HG03432 (cell line): Measurements from ENCODE around the gene PLXNB2.

ENCODE experiments used
- ATAC-seq: cut with Tn5 transposase; IDR thresholded peaks from one replicate; pipeline ENCODE4 v1.9.1; 2021; ENCODE audit warnings: mild to moderate bottlenecking, moderate library complexity; ENCODE audit not compliant: unreplicated experiment

PLXNB2 gene

GRCh38 chr22:50267591-50268390 is 39.7 kb downstream of the PLXNB2 start:
- no peak for ATAC-seq

DNA sequence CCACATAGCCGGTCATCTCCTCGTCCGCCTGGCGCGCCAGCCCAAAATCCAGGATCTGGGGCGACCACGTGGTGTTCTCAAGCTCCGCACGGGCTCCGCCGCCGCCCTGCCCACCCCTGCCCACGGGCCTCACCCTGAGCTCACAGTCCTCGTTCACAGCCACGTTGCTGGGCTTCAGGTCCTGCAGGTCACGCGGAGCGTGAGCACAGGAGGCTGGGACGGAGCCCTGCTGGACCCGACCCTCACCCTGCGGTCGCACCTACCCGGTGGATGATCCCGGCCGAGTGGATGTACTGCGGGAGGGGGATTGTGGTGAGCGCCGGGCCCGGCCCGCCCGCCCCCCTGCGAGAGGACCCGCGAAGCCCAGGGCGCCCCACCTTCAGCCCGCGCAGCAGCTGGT is 40.5 kb downstream of the PLXNB2 start:
- no peak for ATAC-seq

DNA sequence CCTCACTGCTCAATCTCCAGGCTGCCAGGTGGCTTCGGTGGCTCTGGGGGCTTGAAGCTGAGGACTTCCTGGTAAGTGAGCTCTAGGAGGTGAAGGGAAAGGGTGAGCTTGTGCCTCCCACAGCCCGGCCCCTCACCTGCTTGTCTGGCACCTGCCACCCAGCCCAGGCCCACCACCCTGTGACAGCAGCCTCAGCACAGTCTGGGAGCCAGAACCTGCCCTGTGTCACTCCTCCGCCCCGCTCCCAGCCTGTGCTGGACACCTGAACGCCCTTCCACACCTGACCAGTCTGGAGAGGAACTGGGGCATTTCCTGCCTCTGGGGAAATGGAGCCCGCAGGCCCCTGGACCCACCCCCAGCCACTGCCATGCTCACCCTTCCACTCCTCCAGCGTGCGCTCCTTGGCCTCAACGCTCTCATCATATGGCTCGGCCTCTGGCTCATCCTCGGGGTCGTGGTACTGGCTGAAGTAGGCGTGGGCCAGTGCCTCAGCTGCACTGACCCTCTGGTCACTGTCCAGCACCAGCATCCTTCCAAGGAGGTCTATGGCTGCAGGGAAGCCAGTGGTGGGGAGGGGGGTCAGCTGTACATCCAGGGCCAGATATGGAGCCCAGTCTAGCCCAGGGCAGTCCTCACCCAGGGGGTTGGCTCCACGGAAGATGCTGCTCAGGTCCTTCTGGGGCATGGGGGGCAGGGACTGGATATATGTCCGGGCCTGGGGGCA is 42.3 kb downstream of the PLXNB2 start:
- ATAC-seq = no peak

- no peak for ATAC-seq
Observed at GRCh38 chr22:50264104-50264745, 43.2 kb downstream of the PLXNB2 start.

DNA sequence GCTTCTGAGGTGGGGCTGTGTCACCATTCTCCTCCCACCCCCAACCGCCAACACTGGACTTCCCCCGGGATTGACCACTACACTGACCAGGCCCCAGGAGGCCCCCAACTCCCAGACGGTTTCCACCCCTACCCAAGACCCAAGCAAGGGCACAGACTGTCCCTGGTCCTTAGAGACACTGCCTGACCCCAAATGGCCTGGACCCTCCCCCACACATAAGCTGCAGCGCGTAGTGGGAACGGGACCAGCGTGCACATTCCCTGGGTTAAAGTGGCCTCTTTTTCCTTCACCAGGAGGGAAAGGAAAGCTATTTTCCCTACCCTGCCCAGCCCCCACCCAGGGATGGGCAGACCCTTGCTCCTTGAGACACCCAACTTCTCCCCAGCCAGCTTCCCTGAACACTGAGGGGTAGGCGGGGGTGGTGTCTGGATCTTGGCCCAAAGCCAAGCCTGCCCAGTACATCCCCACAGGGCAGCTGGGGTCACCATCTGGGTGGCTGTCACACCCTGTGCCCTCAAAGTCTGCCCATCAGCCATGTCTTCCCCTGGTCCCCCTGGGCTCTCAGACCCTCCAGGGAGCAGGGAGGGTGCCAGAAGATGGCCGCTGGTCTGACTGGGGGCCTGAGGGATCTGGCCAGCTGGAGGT is 44.4 kb downstream of the PLXNB2 start:
- no peak for ATAC-seq

DNA sequence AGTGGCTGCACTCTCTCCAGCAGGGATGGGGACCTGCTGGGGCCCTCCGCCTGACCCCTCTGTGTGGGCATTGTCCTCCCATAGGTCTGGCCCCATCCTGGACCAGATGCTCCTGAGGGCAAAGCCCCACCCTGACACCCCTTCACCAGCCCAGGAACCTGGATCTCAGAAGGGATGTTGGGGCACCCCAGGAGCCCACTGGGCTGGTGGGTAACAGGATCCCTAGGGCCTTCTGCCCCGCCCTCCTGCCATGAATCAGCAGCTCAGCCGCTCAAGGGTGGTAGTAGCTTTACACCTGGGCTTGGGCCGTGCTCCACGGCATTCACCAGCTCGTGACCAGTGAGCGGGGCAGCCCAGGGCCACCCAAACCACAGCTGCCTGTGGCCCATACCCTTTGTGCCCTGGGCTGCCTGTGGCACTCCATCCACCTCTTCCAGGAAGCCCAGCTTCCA is 45.0 kb downstream of the PLXNB2 start:
- ATAC-seq = no peak

DNA sequence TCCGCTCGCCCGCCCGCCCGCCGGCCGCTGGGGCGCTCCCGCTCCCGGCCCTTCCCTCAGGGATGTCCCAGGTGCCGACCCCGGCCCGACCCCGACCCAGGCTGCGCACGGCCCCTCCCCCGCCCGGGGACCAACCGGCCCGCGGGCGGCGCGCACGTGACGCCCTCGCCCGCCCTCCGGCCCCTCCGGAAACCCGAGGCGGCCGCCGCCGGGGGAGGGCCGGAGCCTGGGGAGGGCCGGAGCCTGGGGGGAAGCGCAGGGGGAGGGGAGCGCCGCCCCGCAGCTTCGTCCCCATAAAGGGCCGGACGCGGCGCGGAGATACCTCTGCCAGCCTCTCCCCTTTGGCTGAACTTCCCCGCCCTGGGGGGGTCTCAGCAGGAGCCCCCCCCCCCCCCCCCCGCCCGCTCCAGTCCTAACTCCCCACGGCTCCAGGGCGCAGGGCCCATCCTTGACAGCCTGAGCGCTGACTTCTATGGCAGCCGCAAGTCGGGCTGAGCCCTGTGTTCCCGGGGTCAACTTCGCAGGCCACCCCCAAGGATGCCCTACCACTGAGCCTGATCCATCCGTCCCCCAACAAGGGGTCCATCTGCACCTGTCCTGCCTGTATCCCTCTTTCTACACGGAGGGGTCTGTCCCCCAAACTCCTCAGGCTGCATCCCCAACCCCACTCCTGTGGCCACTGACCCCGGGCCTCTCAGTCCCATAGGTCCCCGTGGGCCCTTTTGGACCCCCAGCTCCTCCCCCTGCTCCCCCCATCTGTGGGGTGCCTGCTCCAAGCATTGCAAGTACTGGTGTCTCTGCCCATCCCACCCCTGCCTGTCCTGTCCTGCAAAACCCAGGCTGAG is 45.6 kb downstream of the PLXNB2 start, which contains the start of gene MAPK12:
TSS of gene MAPK12 (minus strand) at position 69 of the 845 bp plus-strand sequence. CDS start 174 bp downstream, outside the sequence.
- ATAC-seq = no peak

- no peak for ATAC-seq
Observed at GRCh38 chr22:50260801-50261614, 46.4 kb downstream of the PLXNB2 start.

DNA sequence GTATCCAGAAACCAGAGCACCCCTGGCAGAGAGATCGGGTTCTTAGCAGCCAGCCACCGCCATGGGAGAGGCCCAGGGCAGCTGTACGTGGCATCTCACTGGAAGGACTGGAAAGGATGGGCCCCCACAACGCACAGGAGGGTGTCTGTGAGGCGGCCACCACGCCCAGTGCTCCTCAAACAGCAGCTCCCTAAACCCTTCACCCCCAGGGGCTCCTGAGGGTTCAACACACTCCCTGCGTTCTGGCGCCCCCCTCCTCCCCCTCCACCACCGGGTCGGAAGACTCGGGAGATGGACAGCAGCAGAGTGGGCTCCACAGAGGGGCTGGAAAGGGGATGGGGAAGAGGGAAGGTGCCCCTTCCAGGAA is 47.0 kb downstream of the PLXNB2 start:
- ATAC-seq = no peak

DNA sequence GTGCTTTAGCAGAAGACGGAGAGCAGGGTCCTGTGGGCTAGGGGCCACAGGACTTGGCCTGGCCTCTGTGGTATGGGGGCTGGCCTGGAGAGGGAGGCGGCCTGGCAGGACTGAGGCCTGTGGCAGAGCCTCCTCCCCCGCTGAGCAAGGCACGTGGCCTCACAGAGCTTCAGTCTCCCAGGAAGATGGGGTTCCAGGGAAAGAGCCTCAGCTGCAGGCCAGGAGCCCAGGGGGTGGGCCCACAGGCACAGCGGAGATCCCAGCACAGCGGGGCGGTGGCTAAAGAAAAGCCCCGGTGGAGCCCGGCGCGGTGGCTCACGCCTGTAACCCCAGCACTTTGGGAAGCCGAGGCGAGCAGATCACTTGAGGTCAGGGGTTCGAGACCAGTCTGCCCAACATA is 48.1 kb downstream of the PLXNB2 start:
- ATAC-seq = no peak

DNA sequence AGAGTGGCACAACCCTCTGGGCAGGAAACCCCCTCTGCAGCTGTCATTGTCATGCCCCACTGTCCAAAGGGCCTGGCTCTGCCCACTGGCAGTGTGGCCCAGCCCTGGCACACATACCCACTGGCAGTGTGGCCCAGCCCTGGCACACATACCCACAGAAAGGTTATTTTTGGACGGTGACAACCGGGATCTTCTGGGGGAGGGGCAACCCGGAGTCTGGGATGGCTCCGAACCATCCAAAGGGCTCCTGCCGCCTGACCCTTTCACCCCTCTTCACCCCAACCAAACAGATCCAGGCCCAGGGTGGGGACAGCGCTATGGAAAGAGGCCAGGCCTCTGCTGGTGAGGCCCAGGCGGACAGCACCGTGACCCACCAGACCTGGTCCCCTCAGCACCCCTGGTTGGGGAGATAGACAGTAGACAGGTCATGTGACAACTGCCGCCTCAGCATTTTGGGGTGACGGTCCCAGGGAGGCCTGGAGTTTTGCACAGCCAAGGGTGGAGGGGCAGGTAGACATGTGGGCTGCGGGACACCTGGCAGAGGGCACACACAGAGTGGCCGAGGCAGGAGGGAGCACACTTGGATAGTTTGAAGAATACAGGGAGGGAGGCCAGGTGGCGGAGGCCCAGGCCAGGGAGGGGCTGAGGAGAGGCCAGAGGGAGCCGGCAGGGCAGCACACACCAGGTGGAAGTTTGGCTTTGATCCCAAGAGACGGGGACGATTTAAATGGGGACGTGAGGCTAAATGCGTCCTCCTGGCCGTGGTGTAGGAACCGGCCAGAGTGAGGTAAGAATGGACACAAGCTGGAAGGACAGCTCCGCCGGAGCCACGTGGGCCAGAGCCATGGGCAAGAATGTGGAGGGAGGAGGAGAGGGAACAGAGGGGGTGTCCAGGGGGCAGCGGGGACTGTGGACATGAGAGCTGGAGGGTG is 48.8 kb downstream of the PLXNB2 start:
- no peak for ATAC-seq

DNA sequence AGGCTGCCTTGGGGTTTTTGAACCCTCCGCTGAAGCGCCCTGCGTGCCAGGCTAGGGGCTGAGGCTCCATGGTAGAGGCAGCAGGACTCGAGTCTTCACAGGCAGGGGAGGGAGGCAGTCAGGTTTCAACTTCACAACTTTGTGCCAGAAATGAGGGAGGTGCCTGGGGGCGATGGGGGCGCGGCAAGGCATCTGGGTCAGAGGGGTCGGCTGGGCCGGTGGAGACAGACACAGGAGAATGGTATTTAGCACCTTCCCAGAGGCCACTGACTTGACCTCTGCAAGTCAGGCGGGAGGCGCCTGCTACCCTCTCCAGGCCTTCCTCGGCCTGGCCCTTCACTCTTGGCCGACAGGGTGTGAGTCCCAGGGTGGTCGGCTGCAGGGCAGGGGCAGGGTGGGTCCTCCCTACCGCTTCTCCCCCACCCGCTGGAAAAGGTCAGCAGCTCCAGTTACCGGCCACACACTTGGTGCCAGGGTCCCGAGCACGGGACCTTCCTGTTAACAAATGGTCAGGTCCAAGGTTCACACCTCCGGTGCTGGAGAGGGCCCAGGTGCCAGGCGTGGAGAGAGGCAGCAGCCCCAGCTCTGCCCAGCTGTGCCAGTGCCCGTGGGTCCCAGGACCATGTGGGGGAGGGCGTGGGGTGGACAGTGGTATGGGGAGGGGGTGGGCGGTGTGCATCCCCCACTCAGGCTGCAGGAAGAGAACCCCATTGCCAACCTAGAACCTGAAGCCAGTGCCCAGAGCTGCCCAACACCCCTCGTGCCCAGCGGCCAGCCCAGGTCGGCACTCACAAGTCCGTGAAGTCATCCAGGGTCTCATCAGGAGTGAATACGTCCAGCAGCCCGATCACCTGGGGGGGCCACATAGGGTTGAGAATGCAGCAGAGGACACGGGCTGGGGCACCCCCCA is 49.7 kb downstream of the PLXNB2 start:
- ATAC-seq = no peak

DNA sequence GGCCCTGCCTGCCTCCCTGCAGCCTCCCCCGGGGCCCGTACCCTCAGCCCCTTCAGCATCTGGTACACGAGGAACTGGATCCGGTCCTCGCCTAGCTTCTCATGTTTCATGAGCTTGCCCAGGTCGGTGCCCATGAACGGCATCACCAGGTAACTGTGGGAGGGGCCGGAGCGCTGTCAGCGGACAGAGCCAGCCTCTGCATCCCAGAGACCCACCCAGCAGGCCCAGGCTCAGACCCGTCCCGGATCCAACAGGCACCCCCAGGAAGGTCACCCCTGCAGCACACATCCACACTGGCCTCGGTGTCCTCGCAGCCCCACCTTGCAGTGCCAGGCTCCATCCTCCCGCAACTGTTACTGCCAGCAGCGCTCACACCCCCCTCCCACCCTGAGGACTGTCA is 50.4 kb downstream of the PLXNB2 start:
- no peak for ATAC-seq

DNA sequence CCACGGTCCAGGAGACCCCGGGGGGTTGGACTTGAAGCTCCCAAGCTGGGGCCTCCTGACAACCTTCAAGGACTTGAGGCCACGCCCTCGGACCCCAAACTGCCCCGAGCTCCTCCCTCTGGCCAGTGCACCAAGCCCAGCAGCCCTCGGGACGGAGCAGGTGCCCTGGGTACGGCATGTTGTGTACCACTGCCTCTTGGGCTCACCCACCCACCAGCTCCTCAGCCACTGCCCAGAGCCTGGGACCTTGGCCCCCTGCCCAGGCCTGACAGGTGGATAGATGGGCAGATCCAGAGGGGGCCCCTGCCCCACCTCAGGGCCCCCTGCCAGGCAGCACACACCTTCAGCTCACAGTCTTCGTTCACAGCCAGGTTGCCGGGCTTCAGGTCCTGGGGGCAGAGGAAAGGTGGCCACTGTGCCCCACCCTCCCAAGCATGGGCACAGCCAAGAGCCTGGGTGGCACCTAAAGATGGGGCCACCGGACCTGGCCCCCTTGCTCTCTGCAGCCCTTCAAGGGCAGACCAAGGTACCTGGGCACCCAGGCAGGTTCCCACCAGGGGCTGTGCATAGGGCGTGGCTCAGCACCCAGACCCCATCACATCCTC is 51.1 kb downstream of the PLXNB2 start:
- no peak for ATAC-seq

- ATAC-seq = no peak
Observed at GRCh38 chr22:50255607-50256006, 51.8 kb downstream of the PLXNB2 start.

DNA sequence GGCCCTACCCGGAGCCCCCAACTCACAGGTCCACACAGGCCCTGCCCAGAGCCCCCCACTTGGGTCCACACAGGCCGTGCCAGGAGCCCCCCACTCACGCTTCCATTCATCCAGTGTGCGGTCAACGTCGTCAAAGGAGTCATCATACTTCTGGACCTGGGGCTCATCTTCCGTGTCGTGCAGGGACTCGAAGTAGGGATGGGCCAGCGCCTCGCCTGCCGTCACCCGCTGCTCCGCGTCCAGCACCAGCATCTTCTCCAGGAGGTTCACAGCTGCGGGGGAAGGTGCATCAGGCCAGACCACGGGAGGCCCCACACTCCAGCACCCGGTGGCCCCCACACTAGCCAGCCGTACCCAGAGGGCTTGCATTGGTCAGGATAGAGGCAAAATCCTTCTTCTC is 52.3 kb downstream of the PLXNB2 start:
- no peak for ATAC-seq

- ATAC-seq = no peak
Observed at GRCh38 chr22:50253941-50254340, 53.5 kb downstream of the PLXNB2 start.
